AG04449 (cell line): Measurements from ENCODE around the gene TMC6.
"Not testable (repeated sequence)": the region's sequence is repeated elsewhere in the genome, so short reads cannot be mapped to it uniquely, and the experiment has no call there.

Experiments
- CTCF ChIA-PET: fragments of 350-600 bp; formaldehyde crosslinking; extraction: SDS; loops from one replicate; lab custom pipeline; 2021; ENCODE audit warnings: antibody characterized with exemption; lab: Yijun Ruan, JAX
- POLR2A ChIA-PET: fragments of 400-600, 350-600 bp; formaldehyde crosslinking; extraction: SDS; loops from one replicate; lab custom pipeline; 2020; ENCODE audit warnings: antibody characterized with exemption, inconsistent platforms; lab: Yijun Ruan, JAX
- DNase-seq: peaks from one replicate; pipeline ENCODE4 v3.0.0-alpha.2; 2010; ENCODE audit warnings: low read depth, low spot score
- H3K4me3 ChIP-seq: 2 replicates; pipeline ENCODE4 v1.5.1; 2011; ENCODE audit warnings: low read depth, mild to moderate bottlenecking, control low read depth, low read length
- TF ChIP-seq, protein P1 (sequence below): IDR thresholded peaks from one replicate; pipeline ENCODE4 v1.5.1; 2011; ENCODE audit warnings: mild to moderate bottlenecking, moderate library complexity, low read length, control low read depth, inconsistent platforms; ENCODE audit not compliant: insufficient read depth; ENCODE audit errors: missing control alignments

The TMC6 gene

DNA sequence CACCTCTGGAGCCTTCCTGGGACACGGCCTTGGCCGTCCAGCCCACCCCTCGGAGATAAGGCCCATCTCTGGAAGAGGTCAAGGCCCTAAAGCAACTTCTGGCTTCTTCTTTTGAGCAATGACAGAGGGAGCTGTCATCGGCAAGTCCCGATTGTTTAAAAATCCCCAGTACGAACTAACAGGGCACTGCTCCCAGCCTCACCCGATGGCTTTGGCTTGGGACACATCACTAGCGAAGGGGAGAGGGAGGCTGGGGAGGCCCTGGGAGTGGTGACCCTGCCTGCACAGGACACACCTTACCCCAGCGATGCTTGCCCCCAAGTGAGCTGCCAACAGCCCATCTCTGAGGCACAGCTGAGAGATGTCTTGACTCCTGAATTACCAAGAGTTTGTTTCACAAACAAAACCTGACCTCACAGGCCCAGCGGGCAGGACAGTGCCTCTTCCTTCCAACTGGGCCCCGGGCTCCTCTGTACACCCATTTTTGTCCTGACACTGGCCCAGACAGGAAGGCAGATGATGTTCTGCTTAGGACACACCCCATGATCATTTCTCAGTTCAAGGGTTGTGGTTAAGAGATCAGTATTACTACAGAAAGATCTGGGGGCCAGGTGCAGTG, 44.7 kb upstream of the TMC6 start:
- TF ChIP-seq, protein P1, sequence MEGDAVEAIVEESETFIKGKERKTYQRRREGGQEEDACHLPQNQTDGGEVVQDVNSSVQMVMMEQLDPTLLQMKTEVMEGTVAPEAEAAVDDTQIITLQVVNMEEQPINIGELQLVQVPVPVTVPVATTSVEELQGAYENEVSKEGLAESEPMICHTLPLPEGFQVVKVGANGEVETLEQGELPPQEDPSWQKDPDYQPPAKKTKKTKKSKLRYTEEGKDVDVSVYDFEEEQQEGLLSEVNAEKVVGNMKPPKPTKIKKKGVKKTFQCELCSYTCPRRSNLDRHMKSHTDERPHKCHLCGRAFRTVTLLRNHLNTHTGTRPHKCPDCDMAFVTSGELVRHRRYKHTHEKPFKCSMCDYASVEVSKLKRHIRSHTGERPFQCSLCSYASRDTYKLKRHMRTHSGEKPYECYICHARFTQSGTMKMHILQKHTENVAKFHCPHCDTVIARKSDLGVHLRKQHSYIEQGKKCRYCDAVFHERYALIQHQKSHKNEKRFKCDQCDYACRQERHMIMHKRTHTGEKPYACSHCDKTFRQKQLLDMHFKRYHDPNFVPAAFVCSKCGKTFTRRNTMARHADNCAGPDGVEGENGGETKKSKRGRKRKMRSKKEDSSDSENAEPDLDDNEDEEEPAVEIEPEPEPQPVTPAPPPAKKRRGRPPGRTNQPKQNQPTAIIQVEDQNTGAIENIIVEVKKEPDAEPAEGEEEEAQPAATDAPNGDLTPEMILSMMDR = no peak
- ChIA-PET POLR2A (no interaction called here), CTCF (interaction anchor here (1.5 to 10.8 kb wide), 2 partner anchors 12 to 154 kb away, joined by 3 to 119 read pairs; partner anchors contain the start of genes AFMID and TK1)
- H3K4me3 ChIP-seq = no peak overlapping the region
- DNase-seq = no peak

DNA sequence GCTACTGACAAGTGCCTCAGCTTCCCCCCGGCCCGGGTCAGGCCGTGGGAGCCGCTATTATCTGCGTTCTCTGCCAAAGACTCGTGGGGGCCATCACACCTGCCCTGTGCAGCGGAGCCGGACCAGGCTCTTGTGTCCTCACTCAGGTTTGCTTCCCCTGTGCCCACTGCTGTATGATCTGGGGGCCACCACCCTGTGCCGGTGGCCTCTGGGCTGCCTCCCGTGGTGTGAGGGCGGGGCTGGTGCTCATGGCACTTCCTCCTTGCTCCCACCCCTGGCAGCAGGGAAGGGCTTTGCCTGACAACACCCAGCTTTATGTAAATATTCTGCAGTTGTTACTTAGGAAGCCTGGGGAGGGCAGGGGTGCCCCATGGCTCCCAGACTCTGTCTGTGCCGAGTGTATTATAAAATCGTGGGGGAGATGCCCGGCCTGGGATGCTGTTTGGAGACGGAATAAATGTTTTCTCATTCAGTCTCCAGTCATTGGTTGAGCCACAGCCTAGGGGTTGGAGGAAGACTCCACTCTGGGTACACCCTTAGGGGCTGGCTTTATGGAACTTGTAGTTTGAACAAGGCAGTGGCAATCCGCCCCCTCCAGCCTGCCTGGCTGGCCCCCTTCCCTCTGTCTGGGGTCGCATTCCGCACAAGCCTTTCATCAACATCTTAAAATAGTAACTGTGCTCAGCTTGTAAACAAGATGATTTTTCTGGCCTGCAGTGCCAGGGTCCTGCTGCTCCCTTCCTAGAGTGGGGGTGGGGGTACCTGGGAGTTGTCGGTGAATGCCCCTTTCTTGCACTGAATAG, 43.9 kb upstream of the TMC6 start:
- DNase-seq = no peak
- CTCF ChIA-PET = interaction anchor here (1.5 to 10.8 kb wide), 2 partner anchors 13 to 154 kb away, joined by 3 to 119 read pairs; partner anchors contain the start of genes AFMID and TK1

DNA sequence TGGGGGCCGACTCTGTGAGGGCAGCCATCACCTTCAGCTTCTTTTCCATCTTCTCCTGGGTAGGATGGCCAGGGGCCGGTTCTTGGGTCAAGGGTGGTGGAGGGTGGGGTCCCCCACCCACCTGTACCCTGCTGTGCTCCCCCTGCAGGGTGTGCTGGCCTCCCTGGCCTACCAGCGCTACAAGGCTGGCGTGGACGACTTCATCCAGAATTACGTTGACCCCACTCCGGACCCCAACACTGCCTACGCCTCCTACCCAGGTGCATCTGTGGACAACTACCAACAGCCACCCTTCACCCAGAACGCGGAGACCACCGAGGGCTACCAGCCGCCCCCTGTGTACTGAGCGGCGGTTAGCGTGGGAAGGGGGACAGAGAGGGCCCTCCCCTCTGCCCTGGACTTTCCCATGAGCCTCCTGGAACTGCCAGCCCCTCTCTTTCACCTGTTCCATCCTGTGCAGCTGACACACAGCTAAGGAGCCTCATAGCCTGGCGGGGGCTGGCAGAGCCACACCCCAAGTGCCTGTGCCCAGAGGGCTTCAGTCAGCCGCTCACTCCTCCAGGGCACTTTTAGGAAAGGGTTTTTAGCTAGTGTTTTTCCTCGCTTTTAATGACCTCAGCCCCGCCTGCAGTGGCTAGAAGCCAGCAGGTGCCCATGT, 43.2 kb upstream of the TMC6 start:
- H3K4me3 ChIP-seq, POLR2A ChIA-PET, DNase-seq: not testable (repeated sequence)
- CTCF ChIA-PET = interaction anchor here (1.4 to 10.8 kb wide), 2 partner anchors 9 to 14 kb away, joined by 5 to 119 read pairs; partner anchors contain the start of genes AFMID and TK1

More for the DNA sequence above, 43.9 kb upstream of the TMC6 start:
- TF ChIP-seq, protein P1 = no peak
- no peak overlapping the region for H3K4me3 ChIP-seq
- POLR2A ChIA-PET = no interaction called here

DNA sequence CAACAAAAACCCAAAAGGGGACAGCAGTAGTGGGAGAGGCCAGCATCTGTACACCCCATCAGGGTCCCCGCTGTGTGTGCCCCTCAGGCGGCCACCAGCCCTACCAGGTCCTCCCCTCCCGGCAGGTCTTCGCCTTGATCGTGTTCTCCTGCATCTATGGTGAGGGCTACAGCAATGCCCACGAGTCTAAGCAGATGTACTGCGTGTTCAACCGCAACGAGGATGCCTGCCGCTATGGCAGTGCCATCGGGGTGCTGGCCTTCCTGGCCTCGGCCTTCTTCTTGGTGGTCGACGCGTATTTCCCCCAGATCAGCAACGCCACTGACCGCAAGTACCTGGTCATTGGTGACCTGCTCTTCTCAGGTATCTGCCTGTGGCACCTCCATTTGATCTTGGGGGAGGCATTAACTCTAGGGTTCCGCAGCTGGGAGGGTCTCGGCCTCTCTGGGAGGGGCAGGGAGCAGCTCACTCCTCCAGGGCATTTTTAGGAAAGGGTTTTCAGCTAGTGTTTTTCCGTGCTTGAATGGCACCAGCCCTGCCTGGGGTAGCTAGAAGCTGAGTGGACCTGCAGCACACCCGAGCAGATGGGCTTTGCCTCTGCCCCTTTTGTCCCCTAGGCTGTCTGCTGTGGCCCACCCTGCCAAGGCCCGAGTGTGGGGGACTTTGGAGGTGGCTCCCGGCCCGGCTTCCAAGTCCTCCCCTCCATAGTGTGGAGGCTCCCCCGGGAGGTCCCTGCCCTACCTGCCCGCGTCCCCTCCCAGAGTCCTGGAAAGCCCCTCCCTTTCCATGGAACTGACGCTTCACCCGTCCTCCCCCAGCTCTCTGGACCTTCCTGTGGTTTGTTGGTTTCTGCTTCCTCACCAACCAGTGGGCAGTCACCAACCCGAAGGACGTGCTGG, 42.4 kb upstream of the TMC6 start:
- TF ChIP-seq, protein P1 = no peak
- CTCF ChIA-PET = interaction anchor here (1.4 to 10.8 kb wide), 3 partner anchors 8 to 14 kb away, joined by 5 to 119 read pairs (median 13); partner anchors contain the start of genes AFMID and TK1
- POLR2A ChIA-PET = no interaction called here
- DNase-seq = no peak
- H3K4me3 ChIP-seq = no peak overlapping the region

DNA sequence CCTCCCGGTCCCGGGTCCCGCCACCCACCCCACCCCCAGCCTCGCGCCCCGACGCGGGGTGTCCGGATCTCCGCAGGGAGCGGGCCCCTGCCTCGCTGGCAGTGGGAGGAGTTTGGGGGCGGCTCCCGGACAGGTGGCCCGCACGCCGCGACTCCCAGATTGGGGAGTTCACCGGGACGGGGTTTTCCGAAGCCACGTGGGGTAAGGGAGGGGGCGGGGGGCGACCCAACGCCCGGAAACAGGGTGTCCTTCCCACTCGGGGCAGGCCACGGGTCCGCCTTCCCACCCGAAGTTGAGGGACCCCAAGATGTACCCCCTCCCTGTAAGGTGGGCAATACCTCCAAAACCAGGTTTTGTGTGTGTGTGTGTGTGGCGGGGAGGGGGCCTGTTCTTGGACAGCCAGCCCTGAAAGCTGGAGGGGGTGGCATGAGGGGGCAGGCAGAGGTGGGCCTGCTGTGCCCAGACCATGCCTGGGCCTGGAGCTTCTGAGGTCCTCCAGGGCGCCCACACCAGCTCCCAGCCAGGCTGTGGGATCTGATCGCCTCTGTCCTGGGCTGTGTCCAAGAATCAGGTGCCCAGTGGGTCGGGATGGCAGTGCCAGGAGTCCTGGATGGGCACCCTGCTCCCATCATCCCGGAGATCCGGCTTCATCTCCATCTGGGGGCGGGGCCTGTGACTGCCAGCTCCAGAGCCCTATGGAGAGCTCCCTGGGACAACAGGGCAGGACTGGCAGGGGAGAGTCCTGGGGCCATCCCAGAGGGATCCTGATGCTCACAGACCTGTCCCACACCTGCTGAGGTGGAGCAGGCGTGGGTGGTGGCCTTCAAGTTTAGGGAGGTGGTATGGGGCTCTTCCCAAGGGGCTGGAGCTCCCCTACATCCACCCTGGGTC, 40.6 kb upstream of the TMC6 start:
- H3K4me3 ChIP-seq = peak overlapping the region; percentile 55
- TF ChIP-seq, protein P1 = no peak
- DNase-seq = no peak
- ChIA-PET CTCF (interaction anchor here (0.8 to 10.8 kb wide), 5 partner anchors 9 to 56 kb away, joined by 3 to 119 read pairs (median 4); partner anchors contain the start of genes AFMID and TK1), POLR2A (no interaction called here)
